Ureter (tissue), 1 donor: ENCODE data around the gene ABCG1. TPM values are rescaled to one million over a fixed set of nuclear protein-coding genes. Genes with fewer than 3 reads are reported as not detected.
"Not testable (repeated sequence)": the region's sequence is repeated elsewhere in the genome, so short reads cannot be mapped to it uniquely, and the experiment has no call there.

Experiments used
- DNase-seq: peaks from one replicate; pipeline ENCODE4 v3.0.0-alpha.2; 2020; ENCODE audit warnings: low spot score
- total RNA-seq: library from RNA; stranded (reverse); gene quantifications from one replicate; pipeline ENCODE4 v1.2.4, GENCODE V29; 2023
- donor health status: DM: yes; HTN: yes; CAD: no.

Gene ABCG1
- total RNA-seq, result 20.1 TPM

GRCh38 chr21:42218836-42219605 is at the start of gene ABCG1:
Gene ABCG1 (plus strand): TSS chr21:42219140. CDS start chr21:42219263, 123 bp downstream.
- no peak for DNase-seq

- no peak for DNase-seq
These were observed 49.2 kb upstream of the ABCG1 start for GRCh38 chr21:42169758-42170157.

- DNase-seq, result peak; percentile 67
These were observed 47.6 kb upstream of the ABCG1 start for GRCh38 chr21:42171091-42172053.

- no peak for DNase-seq
These were observed 46.1 kb upstream of the ABCG1 start for GRCh38 chr21:42172596-42173483.

GRCh38 chr21:42174173-42174572 is 44.8 kb upstream of the ABCG1 start:
- no peak for DNase-seq

- no peak for DNase-seq
These were observed 43.7 kb upstream of the ABCG1 start for GRCh38 chr21:42175110-42175710.

GRCh38 chr21:42176859-42177258 is 42.1 kb upstream of the ABCG1 start:
- no peak for DNase-seq

- no peak for DNase-seq
These were observed 39.6 kb upstream of the ABCG1 start for GRCh38 chr21:42179316-42179715.

GRCh38 chr21:42180001-42180400 is 38.9 kb upstream of the ABCG1 start:
- DNase-seq, result not testable (repeated sequence)

GRCh38 chr21:42182713-42183371 is 36.1 kb upstream of the ABCG1 start:
- no peak for DNase-seq

- no peak for DNase-seq
These were observed 35.3 kb upstream of the ABCG1 start for GRCh38 chr21:42183374-42184266.

GRCh38 chr21:42186591-42186990 is 32.3 kb upstream of the ABCG1 start:
- DNase-seq, result no peak

- DNase-seq, result peak; percentile 49
These were observed 30.8 kb upstream of the ABCG1 start for GRCh38 chr21:42187976-42188653.

GRCh38 chr21:42188663-42189062 is 30.3 kb upstream of the ABCG1 start:
- DNase-seq, result no peak

- DNase-seq, result no peak
These were observed 29.5 kb upstream of the ABCG1 start for GRCh38 chr21:42189431-42189830.

GRCh38 chr21:42189860-42190485 is 29.0 kb upstream of the ABCG1 start:
- no peak for DNase-seq

GRCh38 chr21:42190486-42190863 is 28.5 kb upstream of the ABCG1 start:
- no peak for DNase-seq

GRCh38 chr21:42191064-42191463 is 27.9 kb upstream of the ABCG1 start:
- DNase-seq, result no peak
